Activated CD4-positive, alpha-beta T cell treated with anti-CD3 and anti-CD28 coated beads for 48 hours (primary cell): ENCODE data around the gene CLEC1A.
"Not testable (repeated sequence)": the region's sequence is repeated elsewhere in the genome, so short reads cannot be mapped to it uniquely, and the experiment has no call there.

Experiments
- DNase-seq: peaks from one replicate; pipeline ENCODE4 v3.0.0-alpha.2; 2020

Gene CLEC1A

GRCh38 chr12:10033783-10034545, 64.8 kb downstream of the CLEC1A start:
- no peak for DNase-seq

GRCh38 chr12:10031771-10032175, 67.0 kb downstream of the CLEC1A start:
- no peak for DNase-seq

GRCh38 chr12:10031321-10031720, 67.5 kb downstream of the CLEC1A start:
- DNase-seq, result no peak

GRCh38 chr12:10030446-10030845, 68.3 kb downstream of the CLEC1A start, which contains the start of gene CLEC9A:
TSS of gene CLEC9A (plus strand) at chr12:10030682. CDS start at chr12:10052688, 22,006 bp downstream.
- DNase-seq, result no peak

GRCh38 chr12:10027721-10028120, 71.1 kb downstream of the CLEC1A start:
- DNase-seq, result no peak

GRCh38 chr12:10027311-10027710, 71.5 kb downstream of the CLEC1A start:
- DNase-seq, result no peak

GRCh38 chr12:10026666-10027065, 72.1 kb downstream of the CLEC1A start:
- not testable (repeated sequence) for DNase-seq

GRCh38 chr12:10025236-10025635, 73.5 kb downstream of the CLEC1A start:
- DNase-seq, result no peak

GRCh38 chr12:10021342-10021741, 77.4 kb downstream of the CLEC1A start:
- no peak for DNase-seq
